Endodermal cell (in vitro differentiated cells): ENCODE measurements around the gene TNFRSF21. TPM values are rescaled to one million over a fixed set of nuclear protein-coding genes. Genes with fewer than 3 reads are reported as not detected.

Experiments
- DNase-seq: peaks from one replicate; pipeline ENCODE4 v3.0.0-alpha.2; 2017
- H3K27ac ChIP-seq: 2 replicates; pipeline ENCODE4 v1.5.1; 2013; ENCODE audit warnings: mild to moderate bottlenecking, low read depth, low read length, moderate library complexity
- H3K27me3 ChIP-seq: 2 replicates; pipeline ENCODE4 v1.6.1; 2013; ENCODE audit warnings: mild to moderate bottlenecking, low read length, moderate library complexity; ENCODE audit not compliant: insufficient read depth, control insufficient read depth, poor library complexity, severe bottlenecking
- H3K36me3 ChIP-seq: 2 replicates; pipeline ENCODE4 v1.7.0; 2013; ENCODE audit warnings: mild to moderate bottlenecking, low read length, moderate library complexity; ENCODE audit not compliant: control insufficient read depth, insufficient read depth
- H3K4me1 ChIP-seq: one replicate; pipeline ENCODE4 v1.7.0; 2013; ENCODE audit warnings: low read length; ENCODE audit not compliant: control insufficient read depth, insufficient read depth
- H3K4me3 ChIP-seq: 2 replicates; pipeline ENCODE4 v1.5.1; 2013; ENCODE audit warnings: mild to moderate bottlenecking, low read length, moderate library complexity
- H3K9ac ChIP-seq: 2 replicates; pipeline ENCODE4 v1.6.1; 2013; ENCODE audit warnings: mild to moderate bottlenecking, low read length, moderate library complexity; ENCODE audit not compliant: poor library complexity, severe bottlenecking; ENCODE audit errors: extremely low read depth
- H3K9me3 ChIP-seq: 2 replicates; pipeline ENCODE4 v1.6.1; 2013; ENCODE audit warnings: mild to moderate bottlenecking, low read length, moderate library complexity; ENCODE audit not compliant: control insufficient read depth
- H3K27ac Mint-ChIP-seq: 2 replicates; pipeline ENCODE4 v1.8.0; 2020; ENCODE audit warnings: mixed read lengths
- H3K27me3 Mint-ChIP-seq: 2 replicates; pipeline ENCODE4 v1.8.0; 2021; ENCODE audit warnings: mild to moderate bottlenecking, mixed read lengths; ENCODE audit not compliant: insufficient read depth
- H3K36me3 Mint-ChIP-seq: 2 replicates; pipeline ENCODE4 v1.8.0; 2020; ENCODE audit warnings: low read depth, mixed read lengths
- H3K4me1 Mint-ChIP-seq: 2 replicates; pipeline ENCODE4 v1.8.0; 2020; ENCODE audit warnings: mixed read lengths
- H3K4me3 Mint-ChIP-seq: 2 replicates; pipeline ENCODE4 v1.8.0; 2020; ENCODE audit warnings: mild to moderate bottlenecking, moderate library complexity, mixed read lengths
- H3K9me3 Mint-ChIP-seq: 2 replicates; pipeline ENCODE4 v1.8.0; 2020; ENCODE audit warnings: mild to moderate bottlenecking, mixed read lengths
- WGBS, 2 experiments: methylation state at CpG; one replicate each; pipeline versions ENCODE4 v1.1.5 to v1.1.7; 2013; ENCODE audit warnings: missing lambda C conversion rate in 2 of 2, mixed read lengths in 1 of 2; ENCODE audit not compliant: insufficient coverage in 1 of 2, insufficient read length in 1 of 2; 5-methylcytosine and 5-hydroxymethylcytosine counted together
- total RNA-seq, 2 donors: library from RNA; stranded (reverse); fragmentation: NEBNext Ultra II Directional in 1 of 2; extraction: Animal tissue kit (Norgen Biotek cat#: 25700) in 1 of 2; gene quantifications; 2 replicates in 1 of 2; 3 replicates in 1 of 2; pipeline ENCODE4 v1.2.1, GENCODE V29; 2021
- TF ChIP-seq, protein P1 (sequence below): fragments of 200-600 bp; sonication (generic); conservative IDR thresholded peaks from 2 replicates; pipeline ENCODE4 v1.5.0; 2021; ENCODE audit warnings: antibody characterized with exemption, mild to moderate bottlenecking

Gene TNFRSF21
- total RNA-seq, 2 donors from 2014 or later = 63.3 to 93.2 TPM

- H3K27me3 ChIP-seq = no peaks in the 10 kb centered on the region
- H3K4me1 ChIP-seq = peaks cover 15% of the 10 kb centered on the region
- H3K4me3 Mint-ChIP-seq = no peak overlapping the region
- TF ChIP-seq, protein P1, sequence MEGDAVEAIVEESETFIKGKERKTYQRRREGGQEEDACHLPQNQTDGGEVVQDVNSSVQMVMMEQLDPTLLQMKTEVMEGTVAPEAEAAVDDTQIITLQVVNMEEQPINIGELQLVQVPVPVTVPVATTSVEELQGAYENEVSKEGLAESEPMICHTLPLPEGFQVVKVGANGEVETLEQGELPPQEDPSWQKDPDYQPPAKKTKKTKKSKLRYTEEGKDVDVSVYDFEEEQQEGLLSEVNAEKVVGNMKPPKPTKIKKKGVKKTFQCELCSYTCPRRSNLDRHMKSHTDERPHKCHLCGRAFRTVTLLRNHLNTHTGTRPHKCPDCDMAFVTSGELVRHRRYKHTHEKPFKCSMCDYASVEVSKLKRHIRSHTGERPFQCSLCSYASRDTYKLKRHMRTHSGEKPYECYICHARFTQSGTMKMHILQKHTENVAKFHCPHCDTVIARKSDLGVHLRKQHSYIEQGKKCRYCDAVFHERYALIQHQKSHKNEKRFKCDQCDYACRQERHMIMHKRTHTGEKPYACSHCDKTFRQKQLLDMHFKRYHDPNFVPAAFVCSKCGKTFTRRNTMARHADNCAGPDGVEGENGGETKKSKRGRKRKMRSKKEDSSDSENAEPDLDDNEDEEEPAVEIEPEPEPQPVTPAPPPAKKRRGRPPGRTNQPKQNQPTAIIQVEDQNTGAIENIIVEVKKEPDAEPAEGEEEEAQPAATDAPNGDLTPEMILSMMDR = no peak
- no peaks in the 10 kb centered on the region for H3K36me3 ChIP-seq
- WGBS, 2 experiments = 96 to 97% methylated on average over 3 to 5 of the region's 5 CpGs
- H3K27ac ChIP-seq = no peak overlapping the region
- H3K36me3 Mint-ChIP-seq = no peaks in the 10 kb centered on the region
- peaks cover 29% of the 10 kb centered on the region for H3K4me1 Mint-ChIP-seq
- no peaks in the 10 kb centered on the region for H3K9me3 Mint-ChIP-seq
- no peak for DNase-seq
- H3K9me3 ChIP-seq = no peaks in the 10 kb centered on the region
- no peak overlapping the region for H3K9ac ChIP-seq
- H3K4me3 ChIP-seq = no peak overlapping the region
- no peak overlapping the region for H3K27ac Mint-ChIP-seq
- no peaks in the 10 kb centered on the region for H3K27me3 Mint-ChIP-seq
These were observed 121.7 kb downstream of the TNFRSF21 start for GRCh38 chr6:47187893-47188587.

GRCh38 chr6:47187113-47187512, 122.6 kb downstream of the TNFRSF21 start:
- TF ChIP-seq, protein P1 = no peak
- no peak overlapping the region for H3K27ac ChIP-seq
- H3K27me3 Mint-ChIP-seq = no peaks in the 10 kb centered on the region

DNA sequence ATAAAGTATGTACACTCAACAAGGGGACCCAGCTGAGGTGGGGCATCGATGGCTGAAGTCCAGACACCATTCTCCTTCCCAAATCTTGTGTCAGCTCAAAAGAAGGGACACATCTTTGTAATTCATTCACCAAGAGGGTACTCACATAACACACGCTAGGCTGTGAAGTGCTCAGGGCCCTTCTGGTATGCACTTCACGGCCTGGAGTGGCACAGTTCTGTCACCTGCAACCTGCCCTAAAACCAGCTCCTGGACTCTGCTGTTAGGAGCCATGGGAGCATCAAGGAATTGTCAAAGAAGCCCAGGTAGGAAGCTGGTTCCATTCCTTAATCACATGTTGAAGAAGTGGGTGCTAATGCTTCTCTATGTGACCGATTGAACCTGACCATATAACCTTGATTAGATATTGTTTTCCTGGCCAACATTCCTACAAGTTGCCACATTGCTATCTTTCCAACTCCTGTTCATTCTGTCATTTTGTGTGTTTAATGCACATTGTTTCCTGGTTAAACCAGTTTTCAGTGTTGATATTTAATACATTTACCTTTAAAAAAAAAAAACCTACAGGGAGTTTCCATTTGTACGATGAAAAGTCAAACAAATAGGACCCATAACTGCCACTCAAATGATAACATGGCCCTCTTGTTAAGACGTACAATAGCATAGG, 127.3 kb downstream of the TNFRSF21 start:
- 85 to 94% methylated on average over 4 to 6 of the region's 6 CpGs for WGBS, 2 experiments
- Histone ChIP-seq H3K36me3 (no peaks in the 10 kb centered on the region), H3K27me3 (no peaks in the 10 kb centered on the region), H3K4me3 (no peak overlapping the region), H3K9me3 (no peaks in the 10 kb centered on the region), H3K9ac (no peak overlapping the region), H3K4me1 (peaks cover 28% of the 10 kb centered on the region), H3K27ac (no peak overlapping the region)
- Mint-ChIP-seq H3K36me3 (no peaks in the 10 kb centered on the region), H3K4me3 (no peak overlapping the region), H3K27ac (no peak overlapping the region), H3K9me3 (no peaks in the 10 kb centered on the region), H3K4me1 (peaks cover 34% of the 10 kb centered on the region), H3K27me3 (no peaks in the 10 kb centered on the region)
- no peak for DNase-seq
- TF ChIP-seq, protein P1 = no peak

More at GRCh38 chr6:47187113-47187512, 122.6 kb downstream of the TNFRSF21 start:
- Mint-ChIP-seq H3K4me1 (peaks cover 32% of the 10 kb centered on the region), H3K36me3 (no peaks in the 10 kb centered on the region), H3K4me3 (no peak overlapping the region), H3K27ac (no peak overlapping the region), H3K9me3 (no peaks in the 10 kb centered on the region)
- Histone ChIP-seq H3K27me3 (no peaks in the 10 kb centered on the region), H3K36me3 (no peaks in the 10 kb centered on the region), H3K4me3 (no peak overlapping the region), H3K4me1 (peaks cover 21% of the 10 kb centered on the region), H3K9me3 (no peaks in the 10 kb centered on the region), H3K9ac (no peak overlapping the region)
- WGBS, 2 experiments = 80 to 95% methylated on average over 1 of the region's 1 CpG
- no peak for DNase-seq
